HEK293 (cell line): ENCODE results near the gene SUPT5H.

ENCODE experiments used
- CTCF ChIA-PET: fragments of 350-600 bp; formaldehyde crosslinking; extraction: SDS; loops from one replicate; lab custom pipeline; 2021; ENCODE audit warnings: antibody characterized with exemption; lab: Yijun Ruan, JAX
- POLR2A ChIA-PET: fragments of 300-600 bp; formaldehyde crosslinking; extraction: SDS; loops from one replicate; lab custom pipeline; 2020; ENCODE audit warnings: antibody characterized with exemption, inconsistent platforms; lab: Yijun Ruan, JAX
- H3K27ac ChIP-seq: fragments of 200-500 bp; sonication (Bioruptor generic); 2 replicates; pipeline ENCODE4 v1.5.1; 2014; ENCODE audit warnings: low read depth, low read length, control low read depth, inconsistent platforms; ENCODE audit errors: extremely low read depth
- H3K36me3 ChIP-seq, 2 experiments: fragments of 200-500 bp in 1 of 2; sonication (Bioruptor generic) in 1 of 2; 1 replicate in 1 of 2; 2 replicates in 1 of 2; pipeline ENCODE4 v1.5.1; 2014 to 2017; ENCODE audit warnings: inconsistent platforms in 2 of 2, low read length in 2 of 2; ENCODE audit not compliant: control insufficient read depth in 2 of 2, insufficient read depth in 1 of 2
- H3K4me1 ChIP-seq: fragments of 200-500 bp; sonication (Bioruptor generic); 2 replicates; pipeline ENCODE4 v1.5.1; 2014; ENCODE audit warnings: mild to moderate bottlenecking, low read length, inconsistent platforms; ENCODE audit not compliant: control insufficient read depth, insufficient read depth
- H3K4me3 ChIP-seq: 2 replicates; pipeline ENCODE4 v1.5.1; 2011; ENCODE audit warnings: low read depth, mild to moderate bottlenecking, control low read depth, low read length, moderate library complexity
- H3K9me3 ChIP-seq: fragments of 200-500 bp; sonication (Bioruptor generic); 2 replicates; pipeline ENCODE4 v1.5.1; 2014; ENCODE audit warnings: low read depth, low read length, inconsistent platforms; ENCODE audit not compliant: control insufficient read depth, insufficient read depth
- BCL11B ChIP-seq: fragments of 450-650 bp; formaldehyde crosslinking; IDR thresholded peaks from 2 replicates; pipeline ENCODE4 v1.5.1; 2016; ENCODE audit warnings: low read depth, missing biosample characterization, missing genetic modification characterization
- FEZF1 ChIP-seq: fragments of 450-650 bp; formaldehyde crosslinking; IDR thresholded peaks from 2 replicates; pipeline ENCODE4 v1.5.1; 2016; ENCODE audit warnings: missing biosample characterization, missing genetic modification characterization
- KLF9 ChIP-seq: fragments of 450-650 bp; formaldehyde crosslinking; IDR thresholded peaks from 2 replicates; pipeline ENCODE4 v1.5.1; 2016; ENCODE audit warnings: missing biosample characterization, missing genetic modification characterization, low read depth
- OSR2 ChIP-seq: fragments of 450-650 bp; formaldehyde crosslinking; IDR thresholded peaks from 2 replicates; pipeline ENCODE4 v1.5.1; 2016; ENCODE audit warnings: missing biosample characterization, missing genetic modification characterization
- SP7 ChIP-seq: fragments of 450-650 bp; formaldehyde crosslinking; IDR thresholded peaks from 2 replicates; pipeline ENCODE4 v1.5.1; 2016; ENCODE audit warnings: missing biosample characterization, missing genetic modification characterization
- ZBTB17 ChIP-seq: fragments of 450-650 bp; formaldehyde crosslinking; IDR thresholded peaks from 2 replicates; pipeline ENCODE4 v1.5.1; 2016; ENCODE audit warnings: missing biosample characterization, missing genetic modification characterization
- ZBTB21 ChIP-seq: fragments of 450-650 bp; formaldehyde crosslinking; IDR thresholded peaks from 2 replicates; pipeline ENCODE4 v1.5.1; 2017; ENCODE audit warnings: missing biosample characterization, missing genetic modification characterization
- ZIC2 ChIP-seq: fragments of 450-650 bp; formaldehyde crosslinking; IDR thresholded peaks from 2 replicates; pipeline ENCODE4 v1.5.1; 2016; ENCODE audit warnings: missing biosample characterization, missing genetic modification characterization
- ZNF140 ChIP-seq: fragments of 450-650 bp; formaldehyde crosslinking; IDR thresholded peaks from 2 replicates; pipeline ENCODE4 v1.5.1; 2016; ENCODE audit warnings: missing biosample characterization, missing genetic modification characterization
- ZNF184 ChIP-seq: fragments of 450-650 bp; IDR thresholded peaks from 2 replicates; pipeline ENCODE4 v1.5.1; 2018; ENCODE audit warnings: missing biosample characterization, mild to moderate bottlenecking, missing genetic modification characterization
- ZNF214 ChIP-seq: fragments of 450-650 bp; formaldehyde crosslinking; IDR thresholded peaks from 2 replicates; pipeline ENCODE4 v1.5.1; 2017; ENCODE audit warnings: missing biosample characterization, mild to moderate bottlenecking, missing genetic modification characterization, borderline replicate concordance
- ZNF223 ChIP-seq: fragments of 450-650 bp; formaldehyde crosslinking; IDR thresholded peaks from 2 replicates; pipeline ENCODE4 v1.5.1; 2016; ENCODE audit warnings: missing biosample characterization, missing genetic modification characterization
- ZNF335 ChIP-seq: fragments of 450-650 bp; formaldehyde crosslinking; conservative IDR thresholded peaks from 2 replicates; pipeline ENCODE4 v1.5.1; 2016; ENCODE audit warnings: missing biosample characterization, missing genetic modification characterization
- ZNF354C ChIP-seq: fragments of 450-650 bp; formaldehyde crosslinking; IDR thresholded peaks from 2 replicates; pipeline ENCODE4 v1.5.1; 2016; ENCODE audit warnings: missing biosample characterization, missing genetic modification characterization, low read depth, borderline replicate concordance
- ZNF416 ChIP-seq: fragments of 450-650 bp; formaldehyde crosslinking; IDR thresholded peaks from 2 replicates; pipeline ENCODE4 v1.5.1; 2016; ENCODE audit warnings: missing biosample characterization, missing genetic modification characterization
- ZNF433 ChIP-seq: fragments of 450-650 bp; formaldehyde crosslinking; IDR thresholded peaks from 2 replicates; pipeline ENCODE4 v1.5.1; 2016; ENCODE audit warnings: missing biosample characterization, missing genetic modification characterization, low read depth
- ZNF549 ChIP-seq: fragments of 450-650 bp; IDR thresholded peaks from 2 replicates; pipeline ENCODE4 v1.5.1; 2018; ENCODE audit warnings: missing biosample characterization, missing genetic modification characterization, mild to moderate bottlenecking, inconsistent platforms, moderate library complexity
- ZNF623 ChIP-seq: fragments of 450-650 bp; formaldehyde crosslinking; IDR thresholded peaks from 2 replicates; pipeline ENCODE4 v1.5.1; 2016; ENCODE audit warnings: missing biosample characterization, missing genetic modification characterization
- ZNF645 ChIP-seq: fragments of 450-650 bp; formaldehyde crosslinking; IDR thresholded peaks from 2 replicates; pipeline ENCODE4; 2016; ENCODE audit warnings: missing biosample characterization, missing genetic modification characterization
- ZNF658 ChIP-seq: fragments of 450-650 bp; formaldehyde crosslinking; IDR thresholded peaks from 2 replicates; pipeline ENCODE4; 2016; ENCODE audit warnings: missing biosample characterization, missing genetic modification characterization
- ZNF664 ChIP-seq: fragments of 450-650 bp; formaldehyde crosslinking; IDR thresholded peaks from 2 replicates; pipeline ENCODE4 v1.5.1; 2016; ENCODE audit warnings: missing biosample characterization, missing genetic modification characterization
- ZNF747 ChIP-seq: fragments of 450-650 bp; formaldehyde crosslinking; IDR thresholded peaks from 2 replicates; pipeline ENCODE4 v1.5.1; 2016; ENCODE audit warnings: missing biosample characterization, missing genetic modification characterization
- ZNF792 ChIP-seq: fragments of 450-650 bp; formaldehyde crosslinking; IDR thresholded peaks from 2 replicates; pipeline ENCODE4 v1.5.1; 2016; ENCODE audit warnings: missing biosample characterization, missing genetic modification characterization
- ZNF830 ChIP-seq: fragments of 450-650 bp; IDR thresholded peaks from 2 replicates; pipeline ENCODE4 v1.5.0; 2018; ENCODE audit warnings: missing biosample characterization, missing genetic modification characterization, low read depth, mild to moderate bottlenecking, moderate library complexity
- TF ChIP-seq, protein P1 (sequence below): fragments of 450-650 bp; formaldehyde crosslinking; IDR thresholded peaks from 2 replicates; pipeline ENCODE4 v1.5.1; 2016; ENCODE audit warnings: missing biosample characterization, missing genetic modification characterization, low read depth
- TF ChIP-seq, protein P2 (sequence below): fragments of 450-650 bp; formaldehyde crosslinking; IDR thresholded peaks from 2 replicates; pipeline ENCODE4 v1.5.1; 2016; ENCODE audit warnings: missing biosample characterization, missing genetic modification characterization, borderline replicate concordance
- TF ChIP-seq, protein P3 (sequence below): fragments of 450-650 bp; formaldehyde crosslinking; IDR thresholded peaks from 2 replicates; pipeline ENCODE4 v1.5.1; 2016; ENCODE audit warnings: missing biosample characterization, missing genetic modification characterization

Gene SUPT5H

GRCh38 chr19:39427707-39428106, 17.7 kb upstream of the SUPT5H start:
- ChIA-PET POLR2A (interaction anchor here (1.1 to 13.3 kb wide), 10 partner anchors 8 to 85 kb away, joined by 4 to 255 read pairs (median 14); partner anchors contain the start of genes MED29, PAF1, RPS16 and SAMD4B), CTCF (interaction anchor here (1.0 to 4.2 kb wide), 11 partner anchors 9 to 105 kb away, joined by 3 to 20 read pairs (median 7); partner anchors contain the start of genes EID2B, PLEKHG2 and TIMM50)
- Histone ChIP-seq H3K4me3 (no peak overlapping the region), H3K9me3 (no peaks in the 10 kb centered on the region), H3K4me1 (peaks cover 7% of the 10 kb centered on the region), H3K36me3 (peaks cover 34 to 39% of the 10 kb centered on the region in 2 experiments), H3K27ac (no peak overlapping the region)
- TF ChIP-seq, protein P1, sequence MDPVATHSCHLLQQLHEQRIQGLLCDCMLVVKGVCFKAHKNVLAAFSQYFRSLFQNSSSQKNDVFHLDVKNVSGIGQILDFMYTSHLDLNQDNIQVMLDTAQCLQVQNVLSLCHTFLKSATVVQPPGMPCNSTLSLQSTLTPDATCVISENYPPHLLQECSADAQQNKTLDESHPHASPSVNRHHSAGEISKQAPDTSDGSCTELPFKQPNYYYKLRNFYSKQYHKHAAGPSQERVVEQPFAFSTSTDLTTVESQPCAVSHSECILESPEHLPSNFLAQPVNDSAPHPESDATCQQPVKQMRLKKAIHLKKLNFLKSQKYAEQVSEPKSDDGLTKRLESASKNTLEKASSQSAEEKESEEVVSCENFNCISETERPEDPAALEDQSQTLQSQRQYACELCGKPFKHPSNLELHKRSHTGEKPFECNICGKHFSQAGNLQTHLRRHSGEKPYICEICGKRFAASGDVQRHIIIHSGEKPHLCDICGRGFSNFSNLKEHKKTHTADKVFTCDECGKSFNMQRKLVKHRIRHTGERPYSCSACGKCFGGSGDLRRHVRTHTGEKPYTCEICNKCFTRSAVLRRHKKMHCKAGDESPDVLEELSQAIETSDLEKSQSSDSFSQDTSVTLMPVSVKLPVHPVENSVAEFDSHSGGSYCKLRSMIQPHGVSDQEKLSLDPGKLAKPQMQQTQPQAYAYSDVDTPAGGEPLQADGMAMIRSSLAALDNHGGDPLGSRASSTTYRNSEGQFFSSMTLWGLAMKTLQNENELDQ (tag by site-specific recombination) = no peak
- TF ChIP-seq ZNF433 (tag by site-specific recombination) (no peak), OSR2 (no peak), ZNF549 (no peak), ZNF214 (no peak), ZNF184 (tag by site-specific recombination) (no peak), FEZF1 (tag by site-specific recombination) (no peak), ZNF645 (tag by site-specific recombination) (no peak), ZBTB17 (no peak), ZNF354C (tag by site-specific recombination) (no peak), SP7 (tag by site-specific recombination) (no peak), ZNF623 (tag by site-specific recombination) (no peak), KLF9 (tag by site-specific recombination) (no peak)
- TF ChIP-seq, protein P2, sequence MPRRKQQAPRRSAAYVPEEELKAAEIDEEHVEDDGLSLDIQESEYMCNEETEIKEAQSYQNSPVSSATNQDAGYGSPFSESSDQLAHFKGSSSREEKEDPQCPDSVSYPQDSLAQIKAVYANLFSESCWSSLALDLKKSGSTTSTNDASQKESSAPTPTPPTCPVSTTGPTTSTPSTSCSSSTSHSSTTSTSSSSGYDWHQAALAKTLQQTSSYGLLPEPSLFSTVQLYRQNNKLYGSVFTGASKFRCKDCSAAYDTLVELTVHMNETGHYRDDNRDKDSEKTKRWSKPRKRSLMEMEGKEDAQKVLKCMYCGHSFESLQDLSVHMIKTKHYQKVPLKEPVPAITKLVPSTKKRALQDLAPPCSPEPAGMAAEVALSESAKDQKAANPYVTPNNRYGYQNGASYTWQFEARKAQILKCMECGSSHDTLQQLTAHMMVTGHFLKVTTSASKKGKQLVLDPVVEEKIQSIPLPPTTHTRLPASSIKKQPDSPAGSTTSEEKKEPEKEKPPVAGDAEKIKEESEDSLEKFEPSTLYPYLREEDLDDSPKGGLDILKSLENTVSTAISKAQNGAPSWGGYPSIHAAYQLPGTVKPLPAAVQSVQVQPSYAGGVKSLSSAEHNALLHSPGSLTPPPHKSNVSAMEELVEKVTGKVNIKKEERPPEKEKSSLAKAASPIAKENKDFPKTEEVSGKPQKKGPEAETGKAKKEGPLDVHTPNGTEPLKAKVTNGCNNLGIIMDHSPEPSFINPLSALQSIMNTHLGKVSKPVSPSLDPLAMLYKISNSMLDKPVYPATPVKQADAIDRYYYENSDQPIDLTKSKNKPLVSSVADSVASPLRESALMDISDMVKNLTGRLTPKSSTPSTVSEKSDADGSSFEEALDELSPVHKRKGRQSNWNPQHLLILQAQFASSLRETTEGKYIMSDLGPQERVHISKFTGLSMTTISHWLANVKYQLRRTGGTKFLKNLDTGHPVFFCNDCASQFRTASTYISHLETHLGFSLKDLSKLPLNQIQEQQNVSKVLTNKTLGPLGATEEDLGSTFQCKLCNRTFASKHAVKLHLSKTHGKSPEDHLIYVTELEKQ (tag by site-specific recombination) = no peak

- peak overlapping the region; percentile 40; the same call in 1 of the 2 replicates for H3K27ac ChIP-seq
- H3K4me3 ChIP-seq = no peak overlapping the region
- ChIA-PET POLR2A (interaction anchor here (0.6 to 13.3 kb wide), 11 partner anchors 7 to 86 kb away, joined by 3 to 255 read pairs (median 13); partner anchors contain the start of genes MED29, PAF1, RPS16 and SAMD4B), CTCF (interaction anchor here (0.6 to 4.2 kb wide), 13 partner anchors 10 to 1172 kb away, joined by 3 to 20 read pairs (median 4); partner anchors contain the start of genes EID2B, PLEKHG2 and TIMM50)
- peaks cover 38 to 39% of the 10 kb centered on the region in 2 experiments for H3K36me3 ChIP-seq
- H3K4me1 ChIP-seq = peaks cover 10% of the 10 kb centered on the region
- H3K9me3 ChIP-seq = no peaks in the 10 kb centered on the region
- TF ChIP-seq ZNF792 (tag by site-specific recombination) (no peak), BCL11B (tag by site-specific recombination) (no peak), ZNF747 (tag by site-specific recombination) (no peak), ZNF416 (no peak), ZBTB21 (tag by site-specific recombination) (0 out of 2 replicates have a peak, but pooled peaks have one; percentile 16), ZNF335 (tag by site-specific recombination) (peak; percentile 40; the same call in 1 of the 2 replicates), ZNF223 (tag by site-specific recombination) (no peak), ZNF664 (tag by site-specific recombination) (peak; percentile 68), ZNF658 (tag by site-specific recombination) (no peak), ZNF140 (tag by site-specific recombination) (no peak), ZNF830 (tag by site-specific recombination) (no peak), ZIC2 (tag by site-specific recombination) (peak; percentile 95)
- TF ChIP-seq, protein P3, sequence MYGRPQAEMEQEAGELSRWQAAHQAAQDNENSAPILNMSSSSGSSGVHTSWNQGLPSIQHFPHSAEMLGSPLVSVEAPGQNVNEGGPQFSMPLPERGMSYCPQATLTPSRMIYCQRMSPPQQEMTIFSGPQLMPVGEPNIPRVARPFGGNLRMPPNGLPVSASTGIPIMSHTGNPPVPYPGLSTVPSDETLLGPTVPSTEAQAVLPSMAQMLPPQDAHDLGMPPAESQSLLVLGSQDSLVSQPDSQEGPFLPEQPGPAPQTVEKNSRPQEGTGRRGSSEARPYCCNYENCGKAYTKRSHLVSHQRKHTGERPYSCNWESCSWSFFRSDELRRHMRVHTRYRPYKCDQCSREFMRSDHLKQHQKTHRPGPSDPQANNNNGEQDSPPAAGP (tag by site-specific recombination) = no peak; the same call in 1 of the 2 replicates
These were observed 16.9 kb upstream of the SUPT5H start for GRCh38 chr19:39428283-39429112.
